ENCODE data around the gene RANGAP1. TPM values are rescaled to one million over a fixed set of nuclear protein-coding genes. Genes with fewer than 3 reads are reported as not detected.

RANGAP1 gene
- total and polyA plus RNA-seq, 2 donors (not counting 1 experiment from before 2014, with no cell fraction given): 37.2 to 59.9 TPM

DNA sequence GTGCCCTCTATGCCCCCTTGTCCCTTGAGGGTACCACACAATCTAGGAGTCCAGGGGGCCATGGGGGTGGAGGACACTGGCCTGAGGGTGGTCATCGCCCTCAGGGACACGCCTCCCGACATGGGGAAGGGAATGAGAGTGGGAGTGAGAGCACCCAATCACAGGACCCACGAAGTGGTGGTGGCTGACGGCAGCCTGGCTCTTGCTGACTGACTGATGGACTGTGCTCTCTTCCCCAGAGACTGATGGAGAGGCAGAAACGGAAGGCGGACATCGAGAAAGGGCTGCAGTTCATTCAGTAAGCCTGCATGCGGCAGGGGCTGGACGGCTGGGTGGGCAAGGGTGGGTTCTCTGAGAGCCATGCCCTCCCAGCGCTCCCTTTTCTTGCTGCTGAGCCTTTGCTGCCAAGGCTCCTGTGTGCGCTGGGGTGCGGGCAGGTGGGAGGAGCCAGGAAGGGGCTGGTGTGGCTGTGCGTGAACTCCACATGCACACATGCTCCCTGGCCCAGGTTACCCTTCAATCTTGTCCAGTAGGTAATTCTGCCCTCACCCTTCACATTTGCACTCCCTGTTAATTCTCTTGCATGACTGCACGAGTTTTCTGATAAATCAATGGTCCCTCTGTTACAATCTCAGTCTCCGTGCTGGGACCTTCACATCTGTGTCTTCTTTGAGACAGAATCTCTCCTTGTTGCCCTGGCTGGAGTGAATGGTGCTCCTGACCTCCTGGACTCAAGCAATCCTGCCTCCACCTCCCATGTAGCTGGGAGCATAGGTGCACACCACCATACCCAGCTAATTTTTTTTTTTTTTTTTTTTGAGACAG, 34.6 kb upstream of the RANGAP1 start:
- peaks cover 24% of the 10 kb centered on the region for H3K79me2 ChIP-seq (ENCODE audit: control insufficient read depth, insufficient read depth, low read length)
- no peaks in the 10 kb centered on the region for H3K4me1 ChIP-seq (ENCODE audit: control insufficient read depth, extremely low read depth, insufficient read depth, low read length)
- no peak overlapping the region for H3K27ac ChIP-seq (ENCODE audit: insufficient read depth, low read length)
- no peaks in the 10 kb centered on the region for H3K9me3 ChIP-seq (ENCODE audit: control insufficient read depth, insufficient read depth, low read depth, low read length)
- no peak overlapping the region for H2AFZ ChIP-seq (ENCODE audit: low read length)
- no peak for DNase-seq (ENCODE audit: low read depth in 2 of 2)
- H3K27me3 ChIP-seq (ENCODE audit: control insufficient read depth, insufficient read depth, low read length): no peaks in the 10 kb centered on the region
- TF ChIP-seq EZH2 (IDR thresholded peaks at IDR 0.05; ENCODE audit: low read length, missing control alignments) (no peak), CTCF (conservative IDR thresholded peaks at IDR 0.05 in 1 of 2, IDR thresholded peaks at IDR 0.05 in 1 of 2; ENCODE audit: low read depth in 1 of 2, low read length in 2 of 2) (no peak)
- no peak overlapping the region for H3K4me3 ChIP-seq (replicated peaks in 1 of 4; ENCODE audit: control extremely low read depth in 1 of 4, insufficient read depth in 1 of 4, low read depth in 3 of 4, low read length in 4 of 4)
- no peak overlapping the region for H3K9ac ChIP-seq (ENCODE audit: insufficient read depth, low read length)
- no peaks in the 10 kb centered on the region for H4K20me1 ChIP-seq (ENCODE audit: control insufficient read depth, extremely low read depth, insufficient read depth, low read length)
- H3K4me2 ChIP-seq (ENCODE audit: extremely low read depth, insufficient read depth, low read length): no peak overlapping the region
- peaks cover 12% of the 10 kb centered on the region for H3K36me3 ChIP-seq (ENCODE audit: control insufficient read depth, insufficient read depth, low read length)

DNA sequence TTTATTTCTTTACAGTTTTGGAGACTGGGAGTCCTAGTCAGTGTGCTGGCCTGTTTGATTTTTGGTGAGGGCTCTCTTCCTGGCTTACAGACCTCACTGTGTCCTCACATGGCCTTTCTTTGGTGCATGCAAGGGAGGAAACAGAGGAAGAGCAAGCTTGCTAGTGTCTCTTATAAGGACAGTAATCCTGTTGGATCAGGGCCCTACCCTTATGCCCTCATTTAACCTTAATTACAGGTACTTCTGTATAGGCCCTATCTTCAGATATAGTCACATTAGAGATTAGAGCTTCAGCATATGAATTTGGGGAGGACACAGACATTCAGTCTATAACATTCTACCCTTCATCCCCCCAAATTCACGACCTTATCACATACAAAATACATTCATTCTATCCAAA, 29.6 kb upstream of the RANGAP1 start:
- H3K27ac ChIP-seq (ENCODE audit: insufficient read depth, low read length): no peak overlapping the region
- H3K9ac ChIP-seq (ENCODE audit: insufficient read depth, low read length): no peak overlapping the region
- no peak for TF ChIP-seq CTCF (conservative IDR thresholded peaks at IDR 0.05 in 1 of 2, IDR thresholded peaks at IDR 0.05 in 1 of 2; ENCODE audit: low read depth in 1 of 2, low read length in 2 of 2)
- TF ChIP-seq EZH2 (IDR thresholded peaks at IDR 0.05; ENCODE audit: low read length, missing control alignments): no peak
- DNase-seq (ENCODE audit: low read depth in 2 of 2): no peak
- no peak overlapping the region for H3K4me3 ChIP-seq (replicated peaks in 1 of 4; ENCODE audit: control extremely low read depth in 1 of 4, insufficient read depth in 1 of 4, low read depth in 3 of 4, low read length in 4 of 4)
- no peak overlapping the region for H2AFZ ChIP-seq (ENCODE audit: low read length)
- peaks cover 55% of the 10 kb centered on the region for H3K79me2 ChIP-seq (ENCODE audit: control insufficient read depth, insufficient read depth, low read length)
- no peaks in the 10 kb centered on the region for H4K20me1 ChIP-seq (ENCODE audit: control insufficient read depth, extremely low read depth, insufficient read depth, low read length)
- no peaks in the 10 kb centered on the region for H3K27me3 ChIP-seq (ENCODE audit: control insufficient read depth, insufficient read depth, low read length)
- peaks cover 2% of the 10 kb centered on the region for H3K4me1 ChIP-seq (ENCODE audit: control insufficient read depth, extremely low read depth, insufficient read depth, low read length)
- no peak overlapping the region for H3K4me2 ChIP-seq (ENCODE audit: extremely low read depth, insufficient read depth, low read length)
- H3K36me3 ChIP-seq (ENCODE audit: control insufficient read depth, insufficient read depth, low read length): peaks cover 3% of the 10 kb centered on the region
- H3K9me3 ChIP-seq (ENCODE audit: control insufficient read depth, insufficient read depth, low read depth, low read length): no peaks in the 10 kb centered on the region

DNA sequence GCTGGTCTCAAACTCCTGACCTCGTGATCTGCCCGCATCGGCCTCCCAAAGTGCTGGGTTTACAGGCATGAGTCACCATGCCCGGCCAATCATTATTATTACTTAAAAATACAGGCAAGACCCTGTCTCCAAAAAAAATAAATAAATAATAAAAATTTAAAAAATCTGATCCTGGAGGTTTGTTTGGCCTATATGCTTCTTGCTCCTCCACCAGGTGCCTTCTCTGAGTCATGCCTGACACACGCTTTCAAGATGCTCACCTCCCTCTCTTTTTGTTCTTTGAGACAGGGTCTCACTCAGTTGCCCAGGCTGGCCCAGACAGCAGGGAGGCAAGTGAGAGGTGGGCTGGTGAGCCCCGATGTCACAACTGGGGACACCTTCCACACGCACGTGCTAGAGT, 28.8 kb upstream of the RANGAP1 start:
- Histone ChIP-seq H4K20me1 (ENCODE audit: control insufficient read depth, extremely low read depth, insufficient read depth, low read length) (no peaks in the 10 kb centered on the region), H3K36me3 (ENCODE audit: control insufficient read depth, insufficient read depth, low read length) (peaks cover 3% of the 10 kb centered on the region), H3K27me3 (ENCODE audit: control insufficient read depth, insufficient read depth, low read length) (no peaks in the 10 kb centered on the region), H3K9me3 (ENCODE audit: control insufficient read depth, insufficient read depth, low read depth, low read length) (no peaks in the 10 kb centered on the region), H3K27ac (ENCODE audit: insufficient read depth, low read length) (no peak overlapping the region), H3K79me2 (ENCODE audit: control insufficient read depth, insufficient read depth, low read length) (peaks cover 57% of the 10 kb centered on the region), H3K9ac (ENCODE audit: insufficient read depth, low read length) (no peak overlapping the region), H3K4me3 (replicated peaks in 1 of 4; ENCODE audit: control extremely low read depth in 1 of 4, insufficient read depth in 1 of 4, low read depth in 3 of 4, low read length in 4 of 4) (no peak overlapping the region), H3K4me1 (ENCODE audit: control insufficient read depth, extremely low read depth, insufficient read depth, low read length) (peaks cover 2% of the 10 kb centered on the region), H2AFZ (ENCODE audit: low read length) (no peak overlapping the region), H3K4me2 (ENCODE audit: extremely low read depth, insufficient read depth, low read length) (no peak overlapping the region)
- no peak for TF ChIP-seq EZH2 (IDR thresholded peaks at IDR 0.05; ENCODE audit: low read length, missing control alignments)
- no peak for TF ChIP-seq CTCF (conservative IDR thresholded peaks at IDR 0.05 in 1 of 2, IDR thresholded peaks at IDR 0.05 in 1 of 2; ENCODE audit: low read depth in 1 of 2, low read length in 2 of 2)
- no peak for DNase-seq (ENCODE audit: low read depth in 2 of 2)
